Measurements from ENCODE around the gene LYRM7.
"Not testable (repeated sequence)": the region's sequence is repeated elsewhere in the genome, so short reads cannot be mapped to it uniquely, and the experiment has no call there.

Gene LYRM7
- total RNA-seq = 27.1 to 37.3 (median 34.8) reads per million in 4 experiments

DNA sequence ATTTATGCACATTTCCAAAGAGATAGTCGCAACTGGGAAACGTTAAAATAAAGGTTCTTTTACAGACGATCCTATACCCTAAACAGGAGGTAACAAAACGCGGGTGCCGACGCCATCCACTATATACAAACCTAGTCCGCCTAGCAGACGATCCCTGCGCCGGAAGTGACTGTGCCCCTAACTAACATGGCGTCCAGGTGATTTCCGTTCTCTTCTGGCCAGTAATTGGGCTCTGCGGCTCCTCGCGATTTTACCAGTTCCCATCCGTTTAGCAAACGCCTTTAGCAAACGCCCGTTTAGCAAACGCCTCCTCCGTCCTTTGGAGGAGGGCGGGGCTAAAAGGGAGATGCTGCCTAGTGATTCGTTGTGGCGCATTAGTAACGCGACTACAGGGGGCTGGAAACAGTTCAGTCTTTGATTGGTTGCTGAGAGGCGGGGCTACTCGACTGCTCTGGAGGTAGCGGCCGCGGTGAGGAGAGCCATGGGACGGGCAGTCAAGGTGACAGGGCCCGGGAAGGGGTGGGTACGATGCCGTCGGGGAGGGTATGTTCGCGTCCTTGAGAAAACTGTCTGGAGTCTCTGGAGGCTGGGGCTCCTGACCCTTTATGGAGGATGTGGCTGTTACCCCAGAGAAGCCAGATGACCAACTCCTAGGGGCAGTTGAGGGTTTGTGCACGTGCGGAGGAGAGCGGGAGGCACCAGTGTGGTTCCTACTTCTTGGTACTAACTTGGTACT, at the start of gene LYRM7:
LYRM7 (plus strand) TSS at position 405 of the 736 bp plus-strand sequence; CDS start at position 482, 77 bp downstream.
- peak; percentile 92 for DNase-seq

DNA sequence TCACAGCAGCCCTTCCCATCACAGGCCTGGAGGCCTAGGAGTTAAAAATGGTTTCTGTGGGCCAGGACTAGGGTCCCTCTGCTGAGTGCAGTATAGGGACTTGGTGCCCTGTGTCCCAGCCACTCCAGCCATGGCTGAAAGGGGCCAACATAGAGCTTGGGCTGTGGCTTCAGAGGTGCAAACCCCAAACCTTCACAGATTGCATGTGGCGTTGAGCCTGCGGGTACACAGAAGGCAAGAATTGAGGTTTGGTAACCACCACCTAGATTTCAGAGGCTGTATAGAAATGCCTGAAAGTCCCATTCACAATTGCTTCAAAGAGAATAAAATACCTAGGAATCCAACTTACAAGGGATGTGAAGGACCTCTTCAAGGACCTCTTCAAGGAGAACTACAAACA, 43.5 kb upstream of the LYRM7 start:
- DNase-seq = not testable (repeated sequence)

DNA sequence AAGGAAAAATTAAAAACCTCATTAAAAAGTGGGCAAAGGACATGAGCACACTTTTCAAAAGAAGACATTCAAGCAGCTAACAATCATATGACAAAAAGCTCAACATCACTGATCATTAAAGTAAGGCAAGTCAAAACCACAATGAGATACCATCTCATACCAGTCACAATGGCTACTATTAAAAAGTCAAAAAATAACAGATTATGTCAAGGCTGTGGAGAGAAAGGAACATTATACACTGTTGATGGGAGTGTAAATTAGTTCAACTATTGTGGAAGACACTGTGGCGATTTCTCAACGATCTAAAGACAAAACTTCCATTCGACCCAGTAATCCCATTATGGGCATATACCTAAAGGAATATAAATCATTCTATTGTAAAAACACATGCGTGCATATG, 41.4 kb upstream of the LYRM7 start:
- DNase-seq = no peak

DNA sequence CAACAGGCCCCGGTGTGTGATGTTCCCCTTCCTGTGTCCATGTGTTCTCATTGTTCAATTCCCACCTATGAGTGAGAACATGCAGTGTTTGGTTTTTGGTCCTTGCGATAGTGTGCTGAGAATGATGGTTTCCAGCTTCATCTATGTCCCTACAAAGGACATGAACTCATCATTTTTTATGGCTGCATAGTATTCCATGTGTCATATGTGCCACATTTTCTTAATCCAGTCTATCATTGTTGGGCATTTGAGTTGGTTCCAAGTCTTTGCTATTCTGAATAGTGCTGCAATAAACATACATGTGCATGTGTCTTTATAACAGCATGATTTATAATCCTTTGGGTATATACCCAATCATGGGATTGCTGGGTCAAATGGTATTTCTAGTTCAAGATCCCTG, 37.7 kb upstream of the LYRM7 start:
- not testable (repeated sequence) for DNase-seq

GRCh38 chr5:131138406-131138805, 32.3 kb upstream of the LYRM7 start:
- DNase-seq = not testable (repeated sequence)

- no peak for DNase-seq
Measured at GRCh38 chr5:131139321-131139720, 31.4 kb upstream of the LYRM7 start.

GRCh38 chr5:131142970-131143617, 27.6 kb upstream of the LYRM7 start:
- DNase-seq = no peak

- no peak for DNase-seq
Measured at GRCh38 chr5:131147258-131147657, 23.5 kb upstream of the LYRM7 start.

- no peak for DNase-seq
Measured at GRCh38 chr5:131148835-131149234, 21.9 kb upstream of the LYRM7 start.

DNA sequence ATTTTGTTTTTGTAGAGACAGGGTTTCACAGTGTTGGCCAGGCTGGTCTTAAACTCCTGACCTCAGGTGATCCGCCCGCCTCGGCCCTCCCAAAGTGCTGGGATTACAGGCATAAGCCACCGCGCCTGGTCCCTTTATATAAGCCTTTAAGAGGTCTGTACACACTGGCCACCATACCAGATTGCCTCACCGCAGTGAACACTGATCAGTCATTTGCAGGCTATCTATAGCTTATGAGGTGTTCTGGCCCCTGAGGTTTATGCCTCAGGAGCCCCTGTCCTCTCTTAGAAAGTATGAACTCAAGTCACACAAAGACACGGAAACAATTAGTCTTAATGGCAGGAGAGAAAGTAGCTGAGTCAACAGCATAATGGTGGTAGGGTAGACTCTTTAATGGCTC, 20.3 kb upstream of the LYRM7 start:
- no peak for DNase-seq

DNA sequence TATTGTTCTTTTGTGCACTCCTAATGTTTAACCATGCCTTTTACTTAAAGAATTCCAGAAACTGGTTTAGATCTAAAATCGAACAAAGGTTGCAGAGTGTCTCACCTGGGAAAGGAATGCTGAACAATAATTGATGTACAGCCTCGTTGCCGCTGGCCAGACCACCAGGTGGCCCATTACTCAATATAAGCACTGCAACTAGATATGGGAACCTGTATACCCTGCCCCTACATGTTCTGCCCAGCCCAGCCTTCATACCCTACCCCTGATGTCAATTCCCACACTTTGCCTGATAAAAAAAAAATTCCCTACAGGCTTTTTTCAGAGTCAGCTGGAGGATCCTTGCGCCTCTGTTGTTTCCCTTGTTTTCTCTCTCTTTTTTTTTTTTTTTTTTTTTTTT, 19.5 kb upstream of the LYRM7 start:
- DNase-seq = no peak

DNA sequence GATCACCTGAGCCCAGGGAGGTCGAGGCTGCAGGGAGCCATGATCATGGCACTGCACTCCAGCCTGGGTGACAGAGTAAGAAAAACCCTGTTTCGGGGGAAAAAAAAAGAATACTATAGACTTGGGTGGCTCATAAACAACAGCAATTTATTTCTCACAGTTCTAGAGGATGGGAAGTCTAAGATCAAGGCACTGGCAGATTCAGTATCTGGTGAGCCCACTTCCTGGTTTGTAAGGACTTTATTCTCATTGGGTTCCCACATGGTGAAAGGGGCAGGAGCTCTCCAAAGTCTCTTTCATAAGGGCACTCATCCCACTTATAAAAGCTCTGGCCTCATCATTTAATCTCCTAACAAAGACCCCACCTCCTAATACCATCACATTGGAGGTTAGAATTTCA, 14.4 kb upstream of the LYRM7 start:
- no peak for DNase-seq

DNA sequence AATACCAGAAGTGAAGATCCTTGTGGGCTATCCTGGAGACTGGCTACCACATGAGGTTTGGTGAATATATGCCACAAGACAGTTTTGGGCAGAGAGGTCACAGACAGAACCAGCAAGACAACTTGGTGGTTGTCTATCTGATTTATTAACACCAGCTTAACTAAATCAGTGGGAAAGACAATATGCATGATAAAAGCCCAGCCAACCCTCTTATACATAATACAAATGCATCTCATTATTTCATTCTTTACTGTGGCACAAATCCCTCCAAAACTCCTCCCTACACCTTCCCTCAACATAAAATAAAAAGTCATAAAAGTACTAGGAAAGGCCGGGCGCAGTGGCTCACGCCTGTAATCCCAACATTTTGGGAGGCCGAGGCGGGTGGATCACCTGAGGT, 13.8 kb upstream of the LYRM7 start:
- DNase-seq = no peak

DNA sequence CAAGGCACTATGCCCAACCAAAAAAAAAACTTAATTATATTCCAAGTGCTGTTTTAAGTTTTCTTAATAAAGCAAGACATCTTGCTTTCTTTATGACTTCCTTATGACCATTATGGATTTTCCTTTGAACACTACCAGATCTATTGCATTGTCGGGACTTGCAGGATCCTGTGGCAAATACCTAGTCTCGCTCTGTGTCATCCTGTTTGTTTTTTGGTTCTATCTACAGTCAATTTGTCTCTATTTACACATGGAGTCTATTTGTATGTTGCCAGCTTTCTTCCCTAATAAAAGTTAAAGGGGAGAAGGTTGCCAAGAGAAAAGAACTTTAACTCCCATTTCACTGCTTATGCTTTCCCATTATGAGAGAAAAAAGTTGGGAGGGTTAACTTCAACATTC, 10.6 kb upstream of the LYRM7 start:
- DNase-seq = no peak

DNA sequence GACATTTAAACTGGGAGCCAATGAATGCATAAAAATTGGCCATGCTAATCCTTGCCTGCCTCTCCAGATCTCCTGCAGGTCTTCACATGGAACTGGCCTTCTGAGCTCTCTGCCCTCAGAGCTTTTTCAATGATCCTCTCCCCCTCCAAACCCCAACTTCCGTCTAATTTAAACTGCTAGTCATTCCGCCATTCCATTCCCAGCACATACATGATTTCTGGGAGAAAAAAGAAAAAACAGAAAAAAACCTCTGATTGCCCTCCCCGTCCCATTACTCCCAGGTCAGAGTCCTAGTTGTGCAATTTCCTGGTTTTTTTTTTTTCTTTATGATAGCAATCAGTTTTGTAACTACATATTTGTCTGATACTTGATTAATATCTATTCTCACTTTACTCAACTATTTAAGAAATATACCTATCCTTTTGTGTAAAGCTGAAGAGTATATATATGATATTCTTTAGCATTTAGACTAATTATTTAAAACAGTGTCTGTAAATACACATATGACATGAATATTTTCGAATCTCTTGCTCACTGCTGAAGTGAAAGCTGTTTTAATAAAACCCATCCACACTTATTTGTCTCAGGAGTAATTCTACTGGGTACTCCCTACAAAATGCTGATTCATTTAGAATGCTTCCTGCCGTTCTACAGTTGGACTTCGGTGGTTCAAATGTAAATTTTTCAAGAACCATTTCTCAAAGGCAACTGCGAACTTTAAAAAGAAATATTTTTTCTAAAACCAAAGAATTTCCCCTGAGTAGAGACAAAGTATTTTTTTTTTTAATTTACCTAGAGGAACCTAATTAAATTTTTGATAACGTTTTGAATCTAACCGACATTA, 7.2 kb upstream of the LYRM7 start:
- DNase-seq = no peak

GRCh38 chr5:131164191-131165118, 6.3 kb upstream of the LYRM7 start:
- DNase-seq = peak; percentile 38

- DNase-seq = peak; percentile 92
Measured at GRCh38 chr5:131165119-131165727, 5.5 kb upstream of the LYRM7 start, which contains the start of gene HINT1. Gene HINT1 (minus strand): TSS chr5:131165256. CDS start chr5:131165205, 51 bp downstream.

- DNase-seq = no peak
Measured at GRCh38 chr5:131167615-131168014, 3.1 kb upstream of the LYRM7 start.

GRCh38 chr5:131169810-131170539, 769 bp upstream of the LYRM7 start:
- no peak for DNase-seq

GRCh38 chr5:131171276-131171810, 599 bp downstream of the LYRM7 start:
- DNase-seq = no peak

DNA sequence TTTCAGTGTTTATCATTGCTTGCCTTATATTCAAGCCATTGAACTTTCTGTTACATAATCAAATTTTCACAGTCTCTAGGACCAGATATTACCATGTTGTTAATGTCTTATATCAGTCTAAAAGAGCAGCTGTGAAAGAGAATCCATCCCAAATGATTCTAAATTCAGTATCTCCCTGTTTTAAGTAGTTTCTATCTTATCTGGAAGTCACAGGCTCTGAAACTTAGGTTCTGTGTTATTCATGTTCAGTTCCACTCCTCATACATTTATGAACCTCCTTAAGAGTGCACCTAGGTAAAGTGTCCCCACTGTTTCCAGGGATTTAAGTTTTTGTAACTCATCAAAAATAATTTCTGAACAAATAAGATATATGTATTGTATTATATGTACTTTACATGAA, 9.7 kb downstream of the LYRM7 start:
- DNase-seq = no peak

Data from effector CD8-positive, alpha-beta T cell (primary cell).